ENCODE measurements around the gene SVIL. TPM values are rescaled to one million over a fixed set of nuclear protein-coding genes. Genes with fewer than 3 reads are reported as not detected.

SVIL gene
- total RNA-seq, 1 experiment from 2014 or later = 166 TPM

GRCh38 chr10:29648114-29648982 lies 13.6 kb upstream of the SVIL start:
- CTCF ChIA-PET = interaction anchor here (0.6 kb wide), 1 partner anchor 347 kb away, joined by 6 read pairs; no protein-coding TSS in a partner anchor
- TF ChIP-seq EZH2 (IDR thresholded peaks at IDR 0.05; ENCODE audit: low read depth) = no peak
- H3K79me2 ChIP-seq (ENCODE audit: low read depth) = peaks cover 82% of the 10 kb centered on the region
- H3K4me2 ChIP-seq = no peak overlapping the region
- no peaks in the 10 kb centered on the region for H4K20me1 ChIP-seq (ENCODE audit: insufficient read depth)
- no peak overlapping the region for H2AFZ ChIP-seq
- peaks cover 21% of the 10 kb centered on the region for H3F3A ChIP-seq (ENCODE audit: insufficient read depth, low read depth)
- POLR2A ChIA-PET (ENCODE audit: unreplicated experiment) = interaction anchor here (0.6 kb wide), 1 partner anchor 138 kb away, joined by 8 read pairs; no protein-coding TSS in a partner anchor
- no peak for DNase-seq
- H3K4me3 ChIP-seq = no peak overlapping the region
- H3K27ac ChIP-seq = peak overlapping the region; percentile 32
- no TSS peak for BruUV-seq (replicated peaks)
- intact Hi-C loops (cut with micrococcal nuclease; ENCODE audit: unreplicated experiment) = no loop called here
- no peaks in the 10 kb centered on the region for H3K27me3 ChIP-seq (ENCODE audit: insufficient read depth, low read depth)
- H3K9me3 ChIP-seq (ENCODE audit: insufficient read depth, low read depth) = no peaks in the 10 kb centered on the region
- H3K36me3 ChIP-seq (ENCODE audit: low read depth) = no peaks in the 10 kb centered on the region
- H3K4me1 ChIP-seq (replicated peaks; ENCODE audit: insufficient read depth) = peaks cover 39% of the 10 kb centered on the region
- no peaks in the 10 kb centered on the region for H3K9me2 ChIP-seq (ENCODE audit: insufficient read depth)

DNA sequence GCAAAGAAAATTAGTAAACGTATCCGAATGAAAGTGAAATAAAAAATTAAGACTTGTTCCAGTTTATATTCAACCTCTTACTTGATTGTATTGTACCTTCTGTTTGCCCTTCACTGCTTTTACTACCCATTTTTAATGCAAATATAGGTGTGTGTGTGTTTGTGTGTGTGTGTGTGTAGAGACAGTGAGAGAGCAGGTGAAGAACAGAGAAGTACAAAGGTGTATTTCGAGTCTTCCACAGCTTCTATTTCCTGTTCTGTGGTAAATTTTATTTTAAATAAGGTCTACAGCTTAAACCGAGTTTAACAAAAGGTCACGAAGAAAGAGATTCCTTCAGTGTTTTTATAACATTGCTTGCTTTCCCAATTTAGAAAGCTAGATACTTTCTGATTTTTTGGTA lies 12.7 kb upstream of the SVIL start:
- Histone ChIP-seq H3K36me3 (ENCODE audit: low read depth) (no peaks in the 10 kb centered on the region), H3K9me3 (ENCODE audit: insufficient read depth, low read depth) (no peaks in the 10 kb centered on the region), H3K4me3 (no peak overlapping the region), H3K27me3 (ENCODE audit: insufficient read depth, low read depth) (no peaks in the 10 kb centered on the region), H3K4me2 (no peak overlapping the region), H4K20me1 (ENCODE audit: insufficient read depth) (no peaks in the 10 kb centered on the region), H3K9me2 (ENCODE audit: insufficient read depth) (no peaks in the 10 kb centered on the region), H3K79me2 (ENCODE audit: low read depth) (peaks cover 80% of the 10 kb centered on the region), H2AFZ (no peak overlapping the region), H3F3A (ENCODE audit: insufficient read depth, low read depth) (peaks cover 21% of the 10 kb centered on the region), H3K27ac (no peak overlapping the region), H3K4me1 (replicated peaks; ENCODE audit: insufficient read depth) (peaks cover 39% of the 10 kb centered on the region)
- no peak for DNase-seq
- BruUV-seq (replicated peaks) = no TSS peak
- ChIA-PET POLR2A (ENCODE audit: unreplicated experiment) (interaction anchor here (0.6 kb wide), 2 partner anchors 81 to 137 kb away, joined by 3 to 8 read pairs; no protein-coding TSS in a partner anchor), CTCF (interaction anchor here (0.6 kb wide), 2 partner anchors 26 to 348 kb away, joined by 5 to 6 read pairs; no protein-coding TSS in a partner anchor)
- intact Hi-C loops (cut with micrococcal nuclease; ENCODE audit: unreplicated experiment) = no loop called here
- TF ChIP-seq, protein P1, sequence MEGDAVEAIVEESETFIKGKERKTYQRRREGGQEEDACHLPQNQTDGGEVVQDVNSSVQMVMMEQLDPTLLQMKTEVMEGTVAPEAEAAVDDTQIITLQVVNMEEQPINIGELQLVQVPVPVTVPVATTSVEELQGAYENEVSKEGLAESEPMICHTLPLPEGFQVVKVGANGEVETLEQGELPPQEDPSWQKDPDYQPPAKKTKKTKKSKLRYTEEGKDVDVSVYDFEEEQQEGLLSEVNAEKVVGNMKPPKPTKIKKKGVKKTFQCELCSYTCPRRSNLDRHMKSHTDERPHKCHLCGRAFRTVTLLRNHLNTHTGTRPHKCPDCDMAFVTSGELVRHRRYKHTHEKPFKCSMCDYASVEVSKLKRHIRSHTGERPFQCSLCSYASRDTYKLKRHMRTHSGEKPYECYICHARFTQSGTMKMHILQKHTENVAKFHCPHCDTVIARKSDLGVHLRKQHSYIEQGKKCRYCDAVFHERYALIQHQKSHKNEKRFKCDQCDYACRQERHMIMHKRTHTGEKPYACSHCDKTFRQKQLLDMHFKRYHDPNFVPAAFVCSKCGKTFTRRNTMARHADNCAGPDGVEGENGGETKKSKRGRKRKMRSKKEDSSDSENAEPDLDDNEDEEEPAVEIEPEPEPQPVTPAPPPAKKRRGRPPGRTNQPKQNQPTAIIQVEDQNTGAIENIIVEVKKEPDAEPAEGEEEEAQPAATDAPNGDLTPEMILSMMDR (conservative IDR thresholded peaks at IDR 0.05) = no peak
- no peak for TF ChIP-seq EZH2 (IDR thresholded peaks at IDR 0.05; ENCODE audit: low read depth)

- Histone ChIP-seq H3K9me2 (ENCODE audit: insufficient read depth) (no peaks in the 10 kb centered on the region), H3K27ac (peak overlapping the region; percentile 51; the same call in 1 of the 2 replicates), H3K36me3 (ENCODE audit: low read depth) (no peaks in the 10 kb centered on the region), H3K9me3 (ENCODE audit: insufficient read depth, low read depth) (no peaks in the 10 kb centered on the region), H3K27me3 (ENCODE audit: insufficient read depth, low read depth) (no peaks in the 10 kb centered on the region), H3K4me2 (peak overlapping the region; percentile 14), H3F3A (ENCODE audit: insufficient read depth, low read depth) (peaks cover 21% of the 10 kb centered on the region), H3K4me1 (replicated peaks; ENCODE audit: insufficient read depth) (peaks cover 39% of the 10 kb centered on the region), H4K20me1 (ENCODE audit: insufficient read depth) (no peaks in the 10 kb centered on the region), H3K79me2 (ENCODE audit: low read depth) (peaks cover 76% of the 10 kb centered on the region), H3K4me3 (no peak overlapping the region), H2AFZ (no peak overlapping the region)
- intact Hi-C loops (cut with micrococcal nuclease; ENCODE audit: unreplicated experiment) = no loop called here
- POLR2A ChIA-PET (ENCODE audit: unreplicated experiment) = interaction anchor here (0.6 kb wide), 2 partner anchors 18 to 82 kb away, joined by 3 read pairs; no protein-coding TSS in a partner anchor
- no peak for TF ChIP-seq EZH2 (IDR thresholded peaks at IDR 0.05; ENCODE audit: low read depth)
- TF ChIP-seq, protein P1 (conservative IDR thresholded peaks at IDR 0.05) = no peak
- no peak for DNase-seq
- no TSS peak for BruUV-seq (replicated peaks)
- CTCF ChIA-PET = interaction anchor here (0.6 kb wide), 1 partner anchor 26 kb away, joined by 5 read pairs; no protein-coding TSS in a partner anchor
These were observed 12.2 kb upstream of the SVIL start for GRCh38 chr10:29646960-29647461.
